ENCODE results near the gene RASL11B.

Gene RASL11B

GRCh38 chr4:52837716-52838558, 24.2 kb upstream of the RASL11B start:
- TF ChIP-seq, protein P1, sequence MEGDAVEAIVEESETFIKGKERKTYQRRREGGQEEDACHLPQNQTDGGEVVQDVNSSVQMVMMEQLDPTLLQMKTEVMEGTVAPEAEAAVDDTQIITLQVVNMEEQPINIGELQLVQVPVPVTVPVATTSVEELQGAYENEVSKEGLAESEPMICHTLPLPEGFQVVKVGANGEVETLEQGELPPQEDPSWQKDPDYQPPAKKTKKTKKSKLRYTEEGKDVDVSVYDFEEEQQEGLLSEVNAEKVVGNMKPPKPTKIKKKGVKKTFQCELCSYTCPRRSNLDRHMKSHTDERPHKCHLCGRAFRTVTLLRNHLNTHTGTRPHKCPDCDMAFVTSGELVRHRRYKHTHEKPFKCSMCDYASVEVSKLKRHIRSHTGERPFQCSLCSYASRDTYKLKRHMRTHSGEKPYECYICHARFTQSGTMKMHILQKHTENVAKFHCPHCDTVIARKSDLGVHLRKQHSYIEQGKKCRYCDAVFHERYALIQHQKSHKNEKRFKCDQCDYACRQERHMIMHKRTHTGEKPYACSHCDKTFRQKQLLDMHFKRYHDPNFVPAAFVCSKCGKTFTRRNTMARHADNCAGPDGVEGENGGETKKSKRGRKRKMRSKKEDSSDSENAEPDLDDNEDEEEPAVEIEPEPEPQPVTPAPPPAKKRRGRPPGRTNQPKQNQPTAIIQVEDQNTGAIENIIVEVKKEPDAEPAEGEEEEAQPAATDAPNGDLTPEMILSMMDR (IDR thresholded peaks at IDR 0.05; ENCODE audit: borderline replicate concordance, insufficient read depth, low read depth, low read length), result no peak

DNA sequence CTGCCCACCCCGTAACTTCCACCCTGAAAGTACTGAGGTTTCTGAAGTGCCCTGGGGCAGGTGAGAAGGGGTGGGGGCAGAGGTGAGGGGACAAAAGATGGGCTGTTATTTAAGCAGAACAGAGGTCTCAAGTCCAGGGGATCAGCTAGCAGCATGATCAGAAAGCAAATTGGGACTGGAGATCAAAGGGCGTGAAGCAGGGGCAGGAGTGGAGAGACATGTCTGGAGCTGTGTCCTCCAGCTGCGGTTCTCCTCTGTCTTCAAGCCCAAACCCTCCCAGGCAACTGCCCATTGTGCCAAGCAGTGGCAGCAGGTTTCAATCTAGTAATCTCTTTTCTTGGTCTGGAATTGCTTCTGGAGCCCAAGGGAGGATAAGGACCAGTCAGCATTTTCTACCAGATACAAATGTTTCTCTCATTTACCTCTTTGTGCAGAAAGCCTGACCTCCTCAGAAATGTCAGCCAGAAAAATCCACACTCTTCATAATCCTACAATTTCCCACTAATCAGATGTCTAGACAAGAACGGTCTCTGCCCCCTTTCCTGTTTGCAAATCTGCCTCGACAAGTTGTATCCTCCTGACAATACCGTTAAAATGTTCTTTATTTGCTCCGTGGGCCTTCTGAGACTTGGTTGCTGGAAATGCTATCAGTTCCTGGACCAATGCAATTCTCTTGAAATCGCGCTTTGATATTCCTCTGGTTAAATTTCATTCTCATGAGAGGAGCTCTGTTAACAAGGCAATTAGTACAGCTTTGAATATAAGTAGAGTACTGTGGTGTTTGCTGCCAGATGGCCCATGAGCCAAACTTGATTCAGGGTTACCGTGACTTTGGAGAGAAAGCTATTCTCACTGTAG, 23.2 kb upstream of the RASL11B start:
- no peak overlapping the region for H3K4me3 ChIP-seq (ENCODE audit: low read depth, low read length)

More at GRCh38 chr4:52837716-52838558, 24.2 kb upstream of the RASL11B start:
- no peak overlapping the region for H3K4me3 ChIP-seq (ENCODE audit: low read depth, low read length)

DNA sequence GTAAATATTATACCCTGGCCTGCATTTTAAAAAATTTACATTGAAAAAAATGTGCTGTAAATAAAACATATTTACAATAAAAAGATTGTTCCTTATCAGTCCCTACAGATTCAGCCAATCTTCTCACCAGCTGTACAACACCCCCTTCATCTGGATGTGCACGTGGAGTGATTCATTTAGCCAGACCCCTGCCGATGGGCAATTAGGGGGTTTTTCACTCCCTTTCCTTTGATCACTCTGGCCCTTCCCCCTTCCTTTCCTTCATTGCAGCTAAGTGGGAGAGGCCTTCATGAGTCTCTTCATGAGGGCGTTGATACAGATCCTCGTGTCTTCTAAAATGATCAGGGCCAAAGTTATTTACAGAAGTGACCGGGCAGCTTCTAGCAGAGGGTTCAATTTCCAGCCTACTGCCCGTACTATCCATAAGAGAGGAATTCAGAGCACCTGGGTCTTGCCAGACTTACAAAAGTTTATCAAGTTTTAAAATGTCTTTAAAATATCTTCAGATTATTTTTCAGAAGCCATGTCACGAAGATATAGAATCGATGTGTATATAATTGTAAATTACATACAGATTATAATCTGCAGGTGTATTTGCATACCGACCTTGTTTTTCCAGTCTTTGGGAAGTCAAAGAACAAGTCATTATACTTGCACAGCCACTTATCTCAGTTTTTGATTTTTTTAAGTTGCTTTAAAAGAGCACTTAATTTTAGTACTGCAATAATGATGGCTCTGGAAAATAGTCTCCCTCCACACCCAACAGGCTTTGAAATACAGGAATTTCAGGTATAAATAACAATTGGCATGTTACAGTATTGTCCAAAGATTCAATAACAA, 21.4 kb upstream of the RASL11B start:
- TF ChIP-seq, protein P1 (IDR thresholded peaks at IDR 0.05; ENCODE audit: borderline replicate concordance, insufficient read depth, low read depth, low read length), result no peak
- no peak overlapping the region for H3K4me3 ChIP-seq (ENCODE audit: low read depth, low read length)

More for the DNA sequence above, 23.2 kb upstream of the RASL11B start:
- TF ChIP-seq, protein P1 (IDR thresholded peaks at IDR 0.05; ENCODE audit: borderline replicate concordance, insufficient read depth, low read depth, low read length), result no peak

GRCh38 chr4:52841682-52842456, 20.2 kb upstream of the RASL11B start:
- TF ChIP-seq, protein P1 (IDR thresholded peaks at IDR 0.05; ENCODE audit: borderline replicate concordance, insufficient read depth, low read depth, low read length), result no peak
- H3K4me3 ChIP-seq (ENCODE audit: low read depth, low read length), result no peak overlapping the region

DNA sequence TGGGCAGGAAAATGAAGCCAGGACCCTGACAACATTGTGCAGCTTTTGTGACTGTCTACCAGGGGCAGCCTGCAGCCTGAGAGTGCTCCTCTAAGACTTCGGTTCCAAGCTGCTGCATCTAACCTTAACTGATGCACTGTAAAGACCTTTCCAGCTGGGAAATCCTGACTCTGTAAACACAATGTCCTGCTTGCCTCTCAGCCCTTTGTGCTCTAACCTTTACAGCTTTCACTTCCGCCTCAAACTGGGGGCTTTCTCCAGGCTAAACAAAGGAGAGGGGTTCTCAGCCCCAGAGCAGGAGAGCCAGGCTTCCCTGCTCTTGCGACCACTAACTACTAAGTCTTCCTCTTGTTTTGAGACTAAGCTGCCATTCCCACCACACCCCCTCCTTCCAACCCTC, 19.3 kb upstream of the RASL11B start:
- no peak overlapping the region for H3K4me3 ChIP-seq (ENCODE audit: low read depth, low read length)
- TF ChIP-seq, protein P1 (IDR thresholded peaks at IDR 0.05; ENCODE audit: borderline replicate concordance, insufficient read depth, low read depth, low read length), result no peak

DNA sequence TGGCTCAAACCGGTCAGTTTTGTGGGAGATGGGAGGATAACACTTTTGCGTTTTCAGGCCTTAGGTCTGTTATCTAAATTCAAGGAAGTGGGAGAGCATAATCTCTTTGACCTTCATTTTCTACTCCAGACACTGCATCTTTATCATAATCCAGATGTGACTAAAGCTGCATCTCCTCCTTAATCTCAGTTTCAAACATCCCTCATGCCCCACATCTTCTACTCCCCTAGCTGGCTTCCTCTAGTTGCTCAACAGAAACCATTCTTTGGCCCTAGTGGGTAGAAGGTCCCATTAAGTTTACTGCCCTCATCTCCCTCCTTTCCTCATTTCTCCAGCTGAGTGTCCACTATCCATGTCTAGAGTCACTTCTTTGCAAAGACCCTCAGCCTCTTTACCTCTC, 18.8 kb upstream of the RASL11B start:
- no peak overlapping the region for H3K4me3 ChIP-seq (ENCODE audit: low read depth, low read length)
- TF ChIP-seq, protein P1 (IDR thresholded peaks at IDR 0.05; ENCODE audit: borderline replicate concordance, insufficient read depth, low read depth, low read length), result no peak

All from GM12875 (cell line).